DMS 273 treated with DMSO at 0.1 percent for 48 hours (cell line): ENCODE data around the gene PIPOX.

ENCODE experiments used
- DNase-seq: peaks from one replicate; lab custom pipeline; 2025; lab: John Stamatoyannopoulos, UW

Gene PIPOX

DNA sequence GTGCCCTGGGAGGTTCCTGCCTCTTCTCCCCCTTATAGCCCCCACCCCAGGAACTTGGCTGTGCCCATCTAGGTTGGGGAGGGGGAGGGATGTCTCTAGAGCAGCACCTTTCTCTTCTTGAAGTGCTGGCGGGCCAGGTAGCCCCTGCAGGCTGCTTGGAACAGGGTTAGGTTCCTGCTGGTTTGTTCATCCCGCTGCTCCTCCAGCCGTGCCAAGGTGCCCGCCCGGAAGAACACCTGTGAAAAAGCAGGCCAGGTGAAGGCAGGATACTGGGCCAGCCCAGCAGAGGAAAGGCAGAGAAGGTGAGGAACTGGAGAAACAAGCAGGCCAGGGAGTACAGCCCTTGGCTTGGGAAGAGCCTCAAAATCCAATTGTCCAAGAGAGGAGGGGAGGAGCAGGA lies 56.6 kb downstream of the PIPOX start:
- DNase-seq, result no peak

- DNase-seq, result no peak
Observed at GRCh38 chr17:29100296-29100695, 57.4 kb downstream of the PIPOX start.

GRCh38 chr17:29102046-29102445 lies 59.1 kb downstream of the PIPOX start:
- DNase-seq, result no peak

DNA sequence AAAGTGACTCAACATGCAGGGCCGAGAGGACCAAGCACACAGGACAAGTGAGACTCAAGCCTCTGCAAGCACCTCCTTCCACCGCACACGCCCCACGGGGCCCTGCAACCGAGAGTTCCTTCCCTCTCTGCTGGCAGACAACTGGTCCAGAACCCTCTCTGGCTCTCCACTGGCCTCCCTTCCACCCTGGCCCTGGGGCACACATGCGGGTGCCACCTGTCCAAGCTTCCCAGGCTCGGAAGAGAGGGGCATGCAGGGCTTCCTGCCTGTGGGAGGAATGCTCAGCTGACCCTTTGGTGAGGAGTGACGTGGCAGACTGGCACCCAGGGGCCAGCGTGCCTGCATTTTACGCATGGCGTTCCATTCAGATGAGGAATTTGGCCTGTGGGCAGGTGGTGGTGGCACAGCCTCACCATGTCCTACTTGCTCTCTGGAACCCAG lies 59.8 kb downstream of the PIPOX start:
- no peak for DNase-seq

- no peak for DNase-seq
Observed at GRCh38 chr17:29103341-29103740, 60.4 kb downstream of the PIPOX start.
